Fibroblast of skin of left quadriceps (primary cell): ENCODE results near the gene GALNT7.

Experiments used
- DNase-seq, 2 experiments: peaks; one replicate each; pipeline ENCODE4 v3.0.0-alpha.2; 2013; ENCODE audit warnings: low read depth in 2 of 2

The GALNT7 gene

DNA sequence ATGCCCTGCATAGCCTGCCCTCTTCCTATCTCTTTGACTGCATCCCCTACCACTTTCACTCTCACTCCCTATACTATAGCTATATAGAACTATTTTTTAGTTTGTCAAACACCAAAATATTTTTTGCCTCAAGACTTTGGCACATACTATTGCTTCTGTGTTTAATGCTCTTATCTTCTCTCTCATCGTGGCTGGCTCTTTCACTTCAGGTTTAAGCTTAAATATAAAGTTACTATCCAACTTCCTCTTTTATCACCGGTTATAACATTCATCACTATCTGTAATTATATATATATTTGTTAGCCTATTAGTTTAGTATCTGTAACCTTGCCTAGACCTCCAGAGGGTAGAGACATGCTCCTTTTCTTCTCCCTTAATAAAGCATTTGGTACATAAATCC is 177.0 kb downstream of the GALNT7 start:
- DNase-seq: no peak

DNA sequence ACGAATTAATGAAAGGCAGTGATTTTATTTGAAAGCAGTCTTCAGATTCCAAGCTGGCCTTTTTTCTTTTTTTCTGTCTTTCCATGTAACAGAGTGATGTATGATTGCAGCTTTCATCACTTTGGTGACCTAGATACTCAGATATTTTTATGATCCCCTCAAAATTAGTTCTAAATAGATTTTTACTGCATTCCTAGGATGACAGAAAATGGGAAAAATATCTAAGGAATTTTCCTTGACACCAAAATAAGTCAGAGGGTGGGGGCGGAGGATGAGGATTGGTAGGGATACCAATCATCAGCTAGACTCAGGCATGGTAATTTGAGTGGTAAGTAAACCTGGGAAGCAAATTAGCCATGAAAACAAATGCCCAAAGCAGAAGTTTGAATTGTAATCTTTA is 177.5 kb downstream of the GALNT7 start:
- peak; percentile 78 for DNase-seq

- no peak for DNase-seq
These were observed 178.9 kb downstream of the GALNT7 start for GRCh38 chr4:173347467-173347866.

- no peak for DNase-seq
These were observed 189.3 kb downstream of the GALNT7 start for GRCh38 chr4:173357939-173358338.

- no peak for DNase-seq
These were observed 192.1 kb downstream of the GALNT7 start for GRCh38 chr4:173360587-173361221.

DNA sequence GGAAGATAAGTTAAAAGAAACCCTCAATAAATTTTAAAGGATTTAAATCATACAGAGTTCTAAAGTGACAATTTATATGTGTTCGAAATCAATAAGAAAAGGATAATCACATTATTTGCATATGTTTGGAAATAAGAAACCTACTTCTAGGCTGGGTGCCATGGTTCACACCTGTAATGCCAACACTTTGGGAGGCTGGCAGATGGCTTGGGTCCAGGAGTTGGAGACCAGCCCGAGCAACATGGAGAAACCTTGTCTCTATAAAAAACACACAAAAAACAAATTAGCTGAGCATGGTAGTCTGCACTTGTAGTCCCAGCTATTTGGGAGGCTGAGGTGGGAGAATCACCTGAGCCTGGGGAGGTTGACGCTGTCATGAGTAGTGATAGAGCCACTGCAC is 194.1 kb downstream of the GALNT7 start:
- no peak for DNase-seq

- DNase-seq: no peak
These were observed 196.9 kb downstream of the GALNT7 start for GRCh38 chr4:173365359-173365996.

DNA sequence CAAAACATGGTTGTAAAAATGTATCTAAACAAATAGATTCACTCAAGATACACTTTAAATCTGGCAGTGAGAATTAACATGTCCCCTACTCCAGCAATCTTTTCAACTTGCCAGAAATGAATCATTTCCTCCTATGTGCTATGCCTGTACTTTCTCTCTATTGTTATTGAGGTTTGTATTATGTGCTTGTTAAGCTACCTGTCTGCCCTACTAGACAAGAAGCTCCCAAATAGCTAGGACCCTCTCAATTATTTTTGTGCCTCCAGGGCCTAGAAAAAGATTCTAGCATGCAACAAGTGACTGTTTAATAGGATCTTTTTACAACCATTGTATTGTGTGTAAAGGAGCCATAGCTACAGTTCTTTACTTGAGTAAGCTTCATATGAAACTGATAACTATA is 198.7 kb downstream of the GALNT7 start:
- DNase-seq: no peak

- DNase-seq: no peak
These were observed 199.3 kb downstream of the GALNT7 start for GRCh38 chr4:173367946-173368345.

- no peak for DNase-seq
These were observed 201.5 kb downstream of the GALNT7 start for GRCh38 chr4:173370130-173370476.

DNA sequence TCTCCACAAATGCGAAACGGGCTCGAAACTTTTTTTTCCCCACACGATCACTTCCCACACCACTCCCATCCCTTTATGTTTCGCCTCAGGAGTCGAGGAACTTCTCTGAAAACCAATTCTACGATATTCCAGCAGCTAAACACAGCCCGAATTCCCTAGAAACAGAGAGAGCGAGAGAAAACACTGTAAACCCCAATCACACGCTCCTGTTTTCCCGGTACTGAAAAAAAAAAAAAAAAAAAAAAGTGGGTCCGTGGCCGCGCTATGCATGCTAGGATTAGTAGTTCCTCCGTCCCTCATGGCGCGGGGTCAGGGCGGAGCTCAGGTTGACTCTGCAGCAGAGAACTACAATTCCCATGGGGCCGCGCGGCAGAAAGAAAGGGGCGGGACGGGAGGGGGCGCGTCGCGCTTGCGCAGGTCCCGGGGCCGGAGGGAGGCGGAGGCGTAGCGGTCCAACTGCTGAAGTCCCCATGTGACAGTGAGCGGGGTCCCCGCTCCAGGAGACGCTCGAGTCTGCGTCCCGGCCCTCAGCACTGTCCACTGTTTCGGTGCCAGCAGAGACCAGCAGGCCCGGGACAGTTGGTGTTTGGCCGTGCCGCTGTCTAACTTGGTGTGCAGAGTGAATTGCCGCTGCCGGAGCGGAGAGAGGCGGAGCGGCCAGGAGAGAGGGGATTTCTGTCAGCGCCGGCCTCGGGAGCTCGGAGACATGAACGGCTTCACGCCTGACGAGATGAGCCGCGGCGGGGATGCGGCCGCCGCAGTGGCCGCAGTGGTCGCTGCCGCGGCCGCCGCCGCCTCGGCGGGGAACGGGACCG is 202.1 kb downstream of the GALNT7 start, which contains the start of gene SAP30:
TSS of gene SAP30 (plus strand) at position 478 of the 815 bp plus-strand sequence. CDS start at position 707, 229 bp downstream.
- peak; percentile 98 for DNase-seq

- DNase-seq: peak; percentile 43 to 45
These were observed 202.9 kb downstream of the GALNT7 start for GRCh38 chr4:173371292-173372192.
